Lung (tissue), 12 donors: ENCODE data around the gene SPI1. TPM values are rescaled to one million over a fixed set of nuclear protein-coding genes. Genes with fewer than 3 reads are reported as not detected.
A peak's percentile ranks its signal among the peaks of the same experiment; 100 is the strongest.

Experiments
- ATAC-seq: fragments of 200-7000 bp; cut with Tn5 transposase; one replicate; pipeline ENCODE4 v1.9.1; 2020; ENCODE audit warnings: moderate number of reproducible peaks; ENCODE audit not compliant: insufficient read depth, low FRiP score
- DNase-seq, 3 donors: peaks; one replicate each; pipeline ENCODE4 v3.0.0-alpha.2; 2013 to 2017
- H3K27ac ChIP-seq, 2 donors: one replicate each; pipeline ENCODE4 v1.5.1; 2013; ENCODE audit warnings: mild to moderate bottlenecking in 2 of 2, moderate library complexity in 2 of 2, control low read depth in 1 of 2, inconsistent platforms in 1 of 2, low read depth in 1 of 2, low read length in 1 of 2
- H3K27me3 ChIP-seq, 3 donors: one replicate each; pipeline ENCODE4 v1.5.1; 2013; ENCODE audit warnings: low read length in 2 of 3; ENCODE audit not compliant: control insufficient read depth in 3 of 3, insufficient read depth in 3 of 3
- H3K36me3 ChIP-seq, 4 donors: one replicate each; pipeline ENCODE4 v1.5.1; 2013; ENCODE audit warnings: low read length in 4 of 4, mild to moderate bottlenecking in 1 of 4, moderate library complexity in 1 of 4; ENCODE audit not compliant: control insufficient read depth in 4 of 4, insufficient read depth in 4 of 4
- H3K4me1 ChIP-seq, 5 donors: one replicate each; pipeline ENCODE4 v1.5.1; 2013; ENCODE audit warnings: low read length in 5 of 5, mild to moderate bottlenecking in 2 of 5, moderate library complexity in 1 of 5; ENCODE audit not compliant: control insufficient read depth in 5 of 5, insufficient read depth in 5 of 5
- H3K4me3 ChIP-seq: one replicate; pipeline ENCODE4 v1.5.1; 2013; ENCODE audit warnings: mild to moderate bottlenecking, control low read depth, moderate library complexity
- H3K9ac ChIP-seq, 2 donors: one replicate each; pipeline ENCODE4 v1.5.1; 2013; ENCODE audit warnings: low read length in 2 of 2, control low read depth in 1 of 2; ENCODE audit not compliant: insufficient read depth in 1 of 2
- H3K9me3 ChIP-seq, 4 donors: one replicate each; pipeline ENCODE4 v1.5.1; 2013; ENCODE audit warnings: low read length in 3 of 4, mild to moderate bottlenecking in 1 of 4, moderate library complexity in 1 of 4; ENCODE audit not compliant: control insufficient read depth in 4 of 4, insufficient read depth in 3 of 4
- WGBS, 2 donors: extraction: QIAGEN DNeasy Blood & Tissue Kit; methylation state at CpG; one replicate each; pipeline ENCODE4 v1.1.7; 2013; 5-methylcytosine and 5-hydroxymethylcytosine counted together
- polyA plus RNA-seq, 2 donors: library from polyadenylated mRNA; stranded (reverse); fragments of 200-250 nt; gene quantifications; one replicate each; pipeline ENCODE4 v1.2.1, GENCODE V29; 2013
- total RNA-seq, 2 donors: library from RNA; depleted of rRNA in 1 of 2; stranded (reverse); fragments of >200 nt in 1 of 2; gene quantifications; one replicate each; pipeline ENCODE4 v1.2.1, GENCODE V29; 2014 to 2021
- TF ChIP-seq, protein P1 (sequence below): IDR thresholded peaks from 2 replicates; pipeline ENCODE4 v1.5.1; 2012; ENCODE audit warnings: mild to moderate bottlenecking; ENCODE audit errors: control extremely low read depth, extremely low read depth
- donor health status: control.
- donor health status: control.
- donor health status: Bipolar disorder and iron deficiency.
- donor health status: healthy.
- donor health status: DM: yes; HTN: yes; CAD: no.

The SPI1 gene
- total and polyA plus RNA-seq, 4 donors, result 27.6 to 344 (median 156) TPM

GRCh38 chr11:47366020-47366490 lies 12.3 kb downstream of the SPI1 start:
- ATAC-seq, result no peak
- no peak overlapping the region for H3K27ac ChIP-seq
- peaks cover 0 to 4% (median 0%) of the 10 kb centered on the region in 3 donors for H3K27me3 ChIP-seq

GRCh38 chr11:47361419-47361818 lies 16.9 kb downstream of the SPI1 start:
- no peak for DNase-seq
- H3K27ac ChIP-seq, result peak overlapping the region; percentile 1 to 34
- H3K27me3 ChIP-seq, result no peaks in the 10 kb centered on the region
- H3K36me3 ChIP-seq, result peaks cover 0 to 5% (median 2%) of the 10 kb centered on the region in 4 donors
- H3K4me1 ChIP-seq, result no peaks in the 10 kb centered on the region
- 77 to 81% methylated on average over 13 of the region's 13 CpGs for WGBS, 2 donors
- TF ChIP-seq, protein P1, sequence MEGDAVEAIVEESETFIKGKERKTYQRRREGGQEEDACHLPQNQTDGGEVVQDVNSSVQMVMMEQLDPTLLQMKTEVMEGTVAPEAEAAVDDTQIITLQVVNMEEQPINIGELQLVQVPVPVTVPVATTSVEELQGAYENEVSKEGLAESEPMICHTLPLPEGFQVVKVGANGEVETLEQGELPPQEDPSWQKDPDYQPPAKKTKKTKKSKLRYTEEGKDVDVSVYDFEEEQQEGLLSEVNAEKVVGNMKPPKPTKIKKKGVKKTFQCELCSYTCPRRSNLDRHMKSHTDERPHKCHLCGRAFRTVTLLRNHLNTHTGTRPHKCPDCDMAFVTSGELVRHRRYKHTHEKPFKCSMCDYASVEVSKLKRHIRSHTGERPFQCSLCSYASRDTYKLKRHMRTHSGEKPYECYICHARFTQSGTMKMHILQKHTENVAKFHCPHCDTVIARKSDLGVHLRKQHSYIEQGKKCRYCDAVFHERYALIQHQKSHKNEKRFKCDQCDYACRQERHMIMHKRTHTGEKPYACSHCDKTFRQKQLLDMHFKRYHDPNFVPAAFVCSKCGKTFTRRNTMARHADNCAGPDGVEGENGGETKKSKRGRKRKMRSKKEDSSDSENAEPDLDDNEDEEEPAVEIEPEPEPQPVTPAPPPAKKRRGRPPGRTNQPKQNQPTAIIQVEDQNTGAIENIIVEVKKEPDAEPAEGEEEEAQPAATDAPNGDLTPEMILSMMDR, result no peak
- ATAC-seq, result no peak
- no peak overlapping the region for H3K9ac ChIP-seq
- no peak overlapping the region for H3K4me3 ChIP-seq
- H3K9me3 ChIP-seq, result no peaks in the 10 kb centered on the region

More at GRCh38 chr11:47366020-47366490, 12.3 kb downstream of the SPI1 start:
- TF ChIP-seq, protein P1, result no peak
- H3K36me3 ChIP-seq, result no peaks in the 10 kb centered on the region
- WGBS, 2 donors, result 73 to 88% methylated on average over 1 of the region's 1 CpG
- no peak for DNase-seq
- no peak overlapping the region for H3K9ac ChIP-seq
- H3K4me1 ChIP-seq, result no peaks in the 10 kb centered on the region
- no peaks in the 10 kb centered on the region for H3K9me3 ChIP-seq
- H3K4me3 ChIP-seq, result no peak overlapping the region

- TF ChIP-seq, protein P1, result no peak
- no peak for DNase-seq
- H3K36me3 ChIP-seq, result peaks cover 0 to 5% (median 2%) of the 10 kb centered on the region in 4 donors
- no peak overlapping the region for H3K9ac ChIP-seq
- no peak for ATAC-seq
- peaks cover 0 to 6% (median 0%) of the 10 kb centered on the region in 5 donors for H3K4me1 ChIP-seq
- no peak overlapping the region for H3K27ac ChIP-seq
- no peaks in the 10 kb centered on the region for H3K9me3 ChIP-seq
- H3K27me3 ChIP-seq, result no peaks in the 10 kb centered on the region
- H3K4me3 ChIP-seq, result no peak overlapping the region
- 87 to 88% methylated on average over 15 of the region's 15 CpGs for WGBS, 2 donors
These were observed 18.0 kb downstream of the SPI1 start for GRCh38 chr11:47360341-47360740.

- Histone ChIP-seq H3K9me3 (no peaks in the 10 kb centered on the region), H3K27me3 (no peaks in the 10 kb centered on the region), H3K9ac (no peak overlapping the region), H3K36me3 (peaks cover 0 to 5% (median 2%) of the 10 kb centered on the region in 4 donors), H3K27ac (peak overlapping the region in 1 of 2 donors; percentile 59), H3K4me1 (peaks cover 0 to 8% (median 0%) of the 10 kb centered on the region in 5 donors), H3K4me3 (no peak overlapping the region)
- no peak for DNase-seq
- WGBS, 2 donors, result 38 to 52% methylated on average over 17 of the region's 17 CpGs
- no peak for ATAC-seq
- TF ChIP-seq, protein P1, result no peak
These were observed 18.8 kb downstream of the SPI1 start for GRCh38 chr11:47359586-47359985.
